ENCODE results near the gene DIP2C. TPM values are rescaled to one million over a fixed set of nuclear protein-coding genes. Genes with fewer than 3 reads are reported as not detected.

Gene DIP2C
- total RNA-seq, 2 experiments from 2014 or later, result 0.85 to 0.95 TPM

- ATAC-seq, result no peak
- DNase-seq, result no peak
- Mint-ChIP-seq H3K4me3 (no peak overlapping the region), H3K27ac (no peak overlapping the region), H3K9me3 (no peaks in the 10 kb centered on the region), H3K27me3 (no peaks in the 10 kb centered on the region), H3K36me3 (ENCODE audit: low read depth) (no peaks in the 10 kb centered on the region), H3K4me1 (ENCODE audit: low read depth) (no peaks in the 10 kb centered on the region)
- ChIA-PET POLR2A (interaction anchor here (0.8 to 1.1 kb wide), 2 partner anchors 9 to 76 kb away, joined by 3 read pairs; no protein-coding TSS in a partner anchor), CTCF (interaction anchor here (0.7 kb wide), 1 partner anchor 77 kb away, joined by 3 read pairs; no protein-coding TSS in a partner anchor)
- TF ChIP-seq CTCF (IDR thresholded peaks at IDR 0.05), result no peak
- intact Hi-C loops (cut with micrococcal nuclease), result no loop called here
Observed at GRCh38 chr10:308101-308500, 381.4 kb downstream of the DIP2C start.

DNA sequence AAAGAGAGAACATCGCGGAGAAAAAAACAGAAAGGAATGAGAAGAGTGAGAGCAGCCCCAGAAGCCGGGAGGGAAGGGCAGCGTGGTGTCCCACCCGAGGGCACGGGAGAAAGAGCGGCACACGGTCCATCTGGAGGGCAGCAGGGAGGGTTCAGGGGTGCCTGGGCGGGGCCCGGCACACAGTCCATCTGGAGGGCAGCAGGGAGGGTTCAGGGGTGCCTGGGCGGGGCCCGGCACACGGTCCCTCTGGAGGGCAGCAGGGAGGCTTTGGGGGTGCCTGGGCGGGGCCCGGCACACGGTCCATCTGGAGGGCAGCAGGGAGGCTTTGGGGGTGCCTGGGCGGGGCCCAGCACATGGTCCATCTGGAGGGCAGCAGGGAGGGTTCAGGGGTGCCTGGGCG lies 381.8 kb downstream of the DIP2C start:
- intact Hi-C loops (cut with micrococcal nuclease), result no loop called here
- ChIA-PET POLR2A (interaction anchor here (0.8 to 1.1 kb wide), 2 partner anchors 9 to 75 kb away, joined by 3 read pairs; no protein-coding TSS in a partner anchor), CTCF (interaction anchor here (0.7 kb wide), 1 partner anchor 77 kb away, joined by 3 read pairs; no protein-coding TSS in a partner anchor)
- H3K4me1 Mint-ChIP-seq (ENCODE audit: low read depth), result no peaks in the 10 kb centered on the region
- no peak overlapping the region for H3K4me3 Mint-ChIP-seq
- TF ChIP-seq CTCF (IDR thresholded peaks at IDR 0.05), result no peak
- no peak for ATAC-seq
- DNase-seq, result no peak
- H3K27me3 Mint-ChIP-seq, result no peaks in the 10 kb centered on the region
- no peaks in the 10 kb centered on the region for H3K36me3 Mint-ChIP-seq (ENCODE audit: low read depth)
- no peaks in the 10 kb centered on the region for H3K9me3 Mint-ChIP-seq
- H3K27ac Mint-ChIP-seq, result no peak overlapping the region

GRCh38 chr10:306675-307185 lies 382.7 kb downstream of the DIP2C start:
- ChIA-PET POLR2A (no interaction called here), CTCF (interaction anchor here (0.9 kb wide), 1 partner anchor 13 kb away, joined by 3 read pairs; no protein-coding TSS in a partner anchor)
- no peak overlapping the region for H3K27ac Mint-ChIP-seq
- H3K9me3 Mint-ChIP-seq, result no peaks in the 10 kb centered on the region
- H3K4me3 Mint-ChIP-seq, result no peak overlapping the region
- intact Hi-C loops (cut with micrococcal nuclease), result no loop called here
- no peaks in the 10 kb centered on the region for H3K4me1 Mint-ChIP-seq (ENCODE audit: low read depth)
- DNase-seq, result no peak
- no peaks in the 10 kb centered on the region for H3K27me3 Mint-ChIP-seq
- no peak for TF ChIP-seq CTCF (IDR thresholded peaks at IDR 0.05)
- H3K36me3 Mint-ChIP-seq (ENCODE audit: low read depth), result no peaks in the 10 kb centered on the region
- ATAC-seq, result no peak

DNA sequence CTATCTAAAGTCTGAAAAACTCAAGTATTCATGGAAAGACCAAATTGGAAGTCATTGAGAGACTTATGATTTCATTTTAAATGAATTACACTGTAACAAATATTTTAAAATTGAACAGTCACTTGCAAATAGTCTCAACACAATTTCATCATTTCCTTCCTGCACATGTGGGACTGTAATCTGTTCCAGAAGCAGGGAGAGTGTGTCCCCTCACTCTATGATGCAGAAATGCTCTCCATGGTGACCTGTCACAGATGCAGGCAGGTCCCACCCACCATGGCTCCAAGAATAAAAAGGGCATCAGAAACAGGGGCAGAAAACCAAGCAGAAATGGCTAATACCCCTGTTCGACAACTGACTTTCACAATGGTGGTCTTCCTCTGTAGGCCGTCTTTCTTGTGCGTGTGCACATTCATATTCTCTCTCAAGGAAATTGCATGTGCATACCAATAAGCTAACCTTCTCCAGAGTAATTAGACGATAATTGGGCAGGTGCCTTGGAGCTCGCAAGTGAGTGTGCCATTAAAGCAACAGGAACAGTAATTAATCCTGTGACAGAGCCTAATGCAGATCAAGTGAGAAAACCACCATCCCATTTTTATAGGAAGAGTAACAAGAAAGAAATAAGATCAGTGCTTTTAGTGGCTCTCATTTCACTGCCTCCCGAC lies 383.3 kb downstream of the DIP2C start:
- POLR2A ChIA-PET, result no interaction called here
- ATAC-seq (no peak), DNase-seq (no peak)
- H3K27me3 Mint-ChIP-seq, result no peaks in the 10 kb centered on the region
- TF ChIP-seq CTCF (IDR thresholded peaks at IDR 0.05), result no peak
- H3K4me3 Mint-ChIP-seq, result no peak overlapping the region
- no peaks in the 10 kb centered on the region for H3K9me3 Mint-ChIP-seq
- CTCF ChIA-PET, result interaction anchor here (0.9 kb wide), 1 partner anchor 13 kb away, joined by 3 read pairs; no protein-coding TSS in a partner anchor
- H3K4me1 Mint-ChIP-seq (ENCODE audit: low read depth), result no peaks in the 10 kb centered on the region
- H3K36me3 Mint-ChIP-seq (ENCODE audit: low read depth), result no peaks in the 10 kb centered on the region
- H3K27ac Mint-ChIP-seq, result no peak overlapping the region
- intact Hi-C loops (cut with micrococcal nuclease), result no loop called here

DNA sequence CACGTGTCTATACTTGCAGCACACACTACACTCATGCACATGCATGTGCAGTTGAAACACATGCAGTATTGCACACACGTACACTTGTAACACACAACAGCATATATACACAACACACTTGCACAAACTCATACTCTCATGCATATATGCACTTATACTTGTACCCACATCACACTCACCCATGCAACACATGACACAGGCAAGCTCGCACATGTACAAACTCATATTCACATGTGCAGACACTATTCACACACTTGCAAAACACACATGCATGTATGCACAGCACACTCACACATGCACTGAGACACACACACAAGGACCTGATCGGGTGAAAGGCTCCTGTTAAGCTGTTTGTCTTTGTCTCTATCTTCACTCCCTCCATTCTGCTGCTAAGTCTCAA lies 384.4 kb downstream of the DIP2C start:
- no peak overlapping the region for H3K27ac Mint-ChIP-seq
- H3K4me1 Mint-ChIP-seq (ENCODE audit: low read depth), result no peaks in the 10 kb centered on the region
- H3K4me3 Mint-ChIP-seq, result no peak overlapping the region
- CTCF ChIA-PET, result no interaction called here
- H3K27me3 Mint-ChIP-seq, result no peaks in the 10 kb centered on the region
- no peaks in the 10 kb centered on the region for H3K9me3 Mint-ChIP-seq
- POLR2A ChIA-PET, result no interaction called here
- no peak for ATAC-seq
- TF ChIP-seq CTCF (IDR thresholded peaks at IDR 0.05), result no peak
- DNase-seq, result no peak
- no peaks in the 10 kb centered on the region for H3K36me3 Mint-ChIP-seq (ENCODE audit: low read depth)
- intact Hi-C loops (cut with micrococcal nuclease), result no loop called here
